Measurements from ENCODE around the gene DIO1. TPM values are rescaled to one million over a fixed set of nuclear protein-coding genes. Genes with fewer than 3 reads are reported as not detected.
A peak's percentile ranks its signal among the peaks of the same experiment; 100 is the strongest.

DIO1 gene
- not detected in 2 replicates for total RNA-seq (ENCODE audit: low replicate concordance)

- Histone ChIP-seq H3K9ac (no peak within 1 kb of the TSS), H3F3A (ENCODE audit: low read depth) (no peaks in the 10 kb centered on the region), H3K79me2 (ENCODE audit: low read depth) (peaks cover under 1% of the 10 kb centered on the region), H2AFZ (replicated peaks) (no peak within 1 kb of the TSS), H3K4me1 (peaks cover 4% of the 10 kb centered on the region), H3K36me3 (no peaks in the 10 kb centered on the region), H3K4me3 (no peak within 1 kb of the TSS), H3K9me3 (ENCODE audit: low read depth) (no peaks in the 10 kb centered on the region), H3K4me2 (no peak within 1 kb of the TSS), H3K27me3 (no peaks in the 10 kb centered on the region), H3K27ac (no peak within 1 kb of the TSS), H4K20me1 (ENCODE audit: low read depth) (no peaks in the 10 kb centered on the region)
- no peak for TF ChIP-seq EZH2phosphoT487 (IDR thresholded peaks at IDR 0.05)
- no peak for TF ChIP-seq CTCF (IDR thresholded peaks at IDR 0.05)
- no peak for TF ChIP-seq EZH2 (IDR thresholded peaks at IDR 0.05)
- H3K4me1 Mint-ChIP-seq = peaks cover 16% of the 10 kb centered on the region
- no peaks in the 10 kb centered on the region for H3K9me3 Mint-ChIP-seq
- no peak within 1 kb of the TSS for H3K4me3 Mint-ChIP-seq
- H3K27ac Mint-ChIP-seq = peak within 1 kb of the TSS; percentile 50
- H3K36me3 Mint-ChIP-seq = no peaks in the 10 kb centered on the region
- H3K27me3 Mint-ChIP-seq (ENCODE audit: insufficient read depth, low read depth) = peaks cover 3% of the 10 kb centered on the region
- DNase-seq (ENCODE audit: low spot score) = peak; percentile 27
Observed at GRCh38 chr1:53893999-53894636, at the start of gene DIO1. Gene DIO1, plus strand, starts transcription at chr1:53894187. Its CDS starts 24 bp downstream, at chr1:53894211.

- Mint-ChIP-seq H3K4me3 (no peak overlapping the region), H3K27me3 (ENCODE audit: insufficient read depth, low read depth) (peaks cover 4% of the 10 kb centered on the region), H3K36me3 (peaks cover 12% of the 10 kb centered on the region), H3K9me3 (peaks cover 2% of the 10 kb centered on the region), H3K4me1 (no peaks in the 10 kb centered on the region), H3K27ac (no peak overlapping the region)
- Histone ChIP-seq H3F3A (ENCODE audit: low read depth) (no peaks in the 10 kb centered on the region), H3K4me2 (no peak overlapping the region), H3K36me3 (no peaks in the 10 kb centered on the region), H3K79me2 (ENCODE audit: low read depth) (no peaks in the 10 kb centered on the region), H2AFZ (replicated peaks) (no peak overlapping the region), H3K4me1 (no peaks in the 10 kb centered on the region), H3K4me3 (no peak overlapping the region), H3K27me3 (no peaks in the 10 kb centered on the region), H3K9ac (no peak overlapping the region), H3K9me3 (ENCODE audit: low read depth) (no peaks in the 10 kb centered on the region), H3K27ac (no peak overlapping the region), H4K20me1 (ENCODE audit: low read depth) (no peaks in the 10 kb centered on the region)
- DNase-seq (ENCODE audit: low spot score) = no peak
- TF ChIP-seq CTCF (IDR thresholded peaks at IDR 0.05) (no peak), EZH2 (IDR thresholded peaks at IDR 0.05) (no peak), EZH2phosphoT487 (IDR thresholded peaks at IDR 0.05) (no peak)
Observed at GRCh38 chr1:53847980-53848379, 46.0 kb upstream of the DIO1 start.

GRCh38 chr1:53850082-53850673 is 43.8 kb upstream of the DIO1 start:
- Histone ChIP-seq H3K9ac (no peak overlapping the region), H3K27ac (no peak overlapping the region), H3K4me2 (no peak overlapping the region), H3K9me3 (ENCODE audit: low read depth) (no peaks in the 10 kb centered on the region), H4K20me1 (ENCODE audit: low read depth) (no peaks in the 10 kb centered on the region), H3K4me3 (no peak overlapping the region), H3F3A (ENCODE audit: low read depth) (no peaks in the 10 kb centered on the region), H3K36me3 (no peaks in the 10 kb centered on the region), H2AFZ (replicated peaks) (no peak overlapping the region), H3K27me3 (no peaks in the 10 kb centered on the region), H3K79me2 (ENCODE audit: low read depth) (no peaks in the 10 kb centered on the region), H3K4me1 (no peaks in the 10 kb centered on the region)
- Mint-ChIP-seq H3K4me1 (no peaks in the 10 kb centered on the region), H3K27ac (no peak overlapping the region), H3K36me3 (peaks cover 14% of the 10 kb centered on the region), H3K4me3 (no peak overlapping the region), H3K9me3 (no peaks in the 10 kb centered on the region), H3K27me3 (ENCODE audit: insufficient read depth, low read depth) (peaks cover under 1% of the 10 kb centered on the region)
- DNase-seq (ENCODE audit: low spot score) = no peak
- TF ChIP-seq EZH2 (IDR thresholded peaks at IDR 0.05) = no peak
- no peak for TF ChIP-seq CTCF (IDR thresholded peaks at IDR 0.05)
- no peak for TF ChIP-seq EZH2phosphoT487 (IDR thresholded peaks at IDR 0.05)
